GM21528 (cell line): Measurements from ENCODE around the gene IDH1.
A peak's percentile ranks its signal among the peaks of the same experiment; 100 is the strongest.
"Not testable (repeated sequence)": the region's sequence is repeated elsewhere in the genome, so short reads cannot be mapped to it uniquely, and the experiment has no call there.

Experiments
- ATAC-seq: cut with Tn5 transposase; IDR thresholded peaks from one replicate; pipeline ENCODE4 v1.9.1; 2021; ENCODE audit warnings: mild to moderate bottlenecking, moderate library complexity; ENCODE audit not compliant: unreplicated experiment, low FRiP score

Gene IDH1

GRCh38 chr2:208254871-208255556 lies at the start of gene IDH1:
Gene IDH1 (minus strand): TSS chr2:208255071. CDS start chr2:208251551, 3,520 bp downstream.
- peak; percentile 84 for ATAC-seq

GRCh38 chr2:208304157-208304556 lies 49.3 kb upstream of the IDH1 start:
- no peak for ATAC-seq

GRCh38 chr2:208300847-208301618 lies 46.2 kb upstream of the IDH1 start:
- ATAC-seq: no peak

GRCh38 chr2:208297961-208298360 lies 43.1 kb upstream of the IDH1 start:
- no peak for ATAC-seq

DNA sequence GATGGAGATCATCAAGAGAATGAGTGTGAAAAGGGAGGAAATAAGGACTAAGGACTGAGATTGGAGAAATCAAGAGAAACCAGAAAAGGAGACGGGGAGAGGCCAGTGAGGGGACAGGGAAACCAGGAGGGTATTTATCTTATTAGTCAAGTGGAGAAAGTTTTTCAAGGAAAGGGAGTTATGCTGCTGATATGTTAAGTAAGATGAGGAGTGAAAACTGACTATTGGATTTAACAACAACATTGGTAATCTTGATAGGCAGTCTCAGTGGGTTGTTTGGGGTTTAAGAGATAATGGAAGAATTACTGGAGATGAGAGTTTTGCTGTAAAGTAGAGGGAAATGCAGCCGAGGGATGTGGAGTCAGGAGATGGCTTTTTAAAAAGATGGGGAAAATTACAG lies 41.7 kb upstream of the IDH1 start:
- ATAC-seq: no peak

DNA sequence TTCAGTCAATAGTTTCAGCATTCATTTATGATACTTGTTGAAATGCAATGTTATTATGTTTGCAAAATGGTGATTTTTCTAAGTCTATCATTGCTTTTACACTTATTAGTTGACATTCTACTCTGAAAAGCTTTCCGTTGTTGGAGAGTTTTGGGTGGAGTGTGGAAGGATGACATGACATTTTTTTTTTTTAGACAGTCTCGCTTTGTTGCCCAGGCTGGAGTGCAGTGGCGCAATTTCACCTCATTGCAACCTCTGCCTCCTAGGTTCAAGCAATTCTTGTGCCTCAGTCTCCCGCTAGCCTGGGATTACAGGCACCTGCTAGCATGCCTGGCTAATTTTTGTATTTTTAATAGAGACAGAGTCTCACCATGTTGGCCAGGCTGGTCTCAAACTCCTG lies 41.0 kb upstream of the IDH1 start:
- no peak for ATAC-seq

GRCh38 chr2:208294482-208295024 lies 39.7 kb upstream of the IDH1 start:
- ATAC-seq: peak; percentile 56

DNA sequence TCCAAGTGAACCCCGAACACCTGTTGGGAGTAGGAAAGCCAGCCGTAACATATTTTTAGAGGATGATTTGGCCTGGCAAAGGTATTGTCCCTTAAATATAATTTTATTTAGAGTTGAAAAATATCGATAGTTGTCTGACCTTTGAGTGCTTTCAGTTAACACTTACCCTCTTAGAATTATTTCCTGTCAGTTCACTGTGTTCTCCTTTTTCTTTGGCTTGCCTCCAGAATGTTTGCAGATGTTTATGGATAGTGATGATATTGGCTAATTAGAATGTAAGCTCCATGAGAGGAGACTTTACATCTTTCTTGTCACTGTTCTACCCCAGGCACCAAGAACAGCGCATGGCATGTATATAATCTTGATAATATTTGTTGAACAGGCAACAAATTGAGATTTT lies 31.0 kb upstream of the IDH1 start:
- ATAC-seq: no peak

GRCh38 chr2:208280933-208281332 lies 26.1 kb upstream of the IDH1 start:
- no peak for ATAC-seq

DNA sequence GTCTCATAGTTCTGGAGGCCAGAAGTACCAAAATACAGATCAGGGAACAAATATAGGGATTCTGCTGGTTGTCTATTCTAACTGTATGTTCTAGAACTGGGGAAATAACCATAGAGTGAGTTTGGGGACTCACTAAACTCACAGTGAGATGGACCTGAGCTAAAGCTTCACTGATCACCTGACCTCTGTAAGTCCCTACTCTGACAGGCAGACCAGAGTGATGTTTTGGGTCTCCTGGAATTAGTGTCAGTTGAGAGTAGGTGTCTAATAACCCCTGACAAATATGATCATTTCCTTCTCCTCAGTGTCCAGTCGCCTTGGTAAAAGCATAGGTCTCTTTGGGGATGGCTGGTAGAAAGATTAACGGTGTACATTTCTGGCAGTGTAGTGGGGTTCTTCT lies 25.4 kb upstream of the IDH1 start:
- ATAC-seq: no peak

- no peak for ATAC-seq
Measured at GRCh38 chr2:208279236-208279635, 24.4 kb upstream of the IDH1 start.

DNA sequence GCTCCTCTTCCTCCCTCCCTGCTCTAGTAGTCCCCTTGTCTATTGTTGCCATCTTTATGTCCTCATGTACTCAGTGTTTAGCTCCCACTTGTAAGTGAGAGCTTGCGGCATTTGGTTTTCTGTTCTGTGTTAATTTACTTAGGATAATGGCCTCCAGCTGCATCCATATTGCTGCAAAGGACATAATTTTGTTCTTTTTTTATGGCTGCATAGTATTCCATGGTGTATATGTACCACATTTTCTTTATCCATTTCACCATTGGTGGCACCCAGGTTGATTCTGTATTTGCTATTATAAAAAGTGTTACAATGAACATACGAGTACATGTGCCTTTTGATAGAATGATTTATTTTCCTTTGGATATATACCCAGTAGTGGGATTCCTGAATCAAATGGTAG lies 23.7 kb upstream of the IDH1 start:
- ATAC-seq: no peak

GRCh38 chr2:208274748-208275147 lies 19.9 kb upstream of the IDH1 start:
- ATAC-seq: no peak

- no peak for ATAC-seq
Measured at GRCh38 chr2:208269091-208269490, 14.2 kb upstream of the IDH1 start.

GRCh38 chr2:208268156-208268952 lies 13.5 kb upstream of the IDH1 start:
- ATAC-seq: no peak

DNA sequence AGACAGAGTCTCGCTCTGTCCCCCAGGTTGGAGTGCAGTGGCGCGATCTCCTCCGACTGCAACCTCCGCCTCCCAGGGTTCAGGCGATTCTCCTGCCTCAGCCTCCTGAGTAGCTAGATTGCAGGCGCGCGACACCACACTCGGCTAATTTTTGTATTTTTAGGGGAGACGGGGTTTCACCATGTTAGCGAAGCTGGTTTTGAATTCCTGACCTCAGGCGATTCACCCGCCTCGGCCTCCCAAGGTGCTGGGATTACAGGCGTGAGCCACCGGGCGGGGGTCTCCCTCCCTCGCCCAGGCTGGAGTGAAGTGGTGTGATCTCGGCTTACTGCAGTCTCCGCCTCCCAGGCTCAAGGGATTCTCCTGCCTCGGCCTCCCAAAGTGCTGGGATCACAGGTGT lies 12.7 kb upstream of the IDH1 start:
- ATAC-seq: not testable (repeated sequence)

GRCh38 chr2:208266936-208267335 lies 12.1 kb upstream of the IDH1 start:
- ATAC-seq: no peak

DNA sequence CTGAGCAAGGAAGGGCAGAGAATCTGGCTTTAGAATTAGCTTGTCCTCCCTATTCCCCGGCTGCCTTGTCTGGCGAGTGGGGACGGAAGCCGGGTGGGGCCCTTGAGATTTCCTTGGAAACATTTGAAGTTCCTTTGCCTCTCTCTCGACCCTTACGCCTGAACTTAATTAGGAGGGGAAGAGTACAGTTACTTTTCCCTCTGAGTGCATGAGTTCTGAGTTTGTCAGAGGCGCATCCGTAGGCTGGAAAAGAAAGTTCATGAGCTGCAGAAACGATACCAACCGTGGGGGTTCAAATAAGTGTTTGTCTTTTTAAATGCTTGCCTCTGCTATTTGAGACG lies 11.7 kb upstream of the IDH1 start:
- peak; percentile 24 for ATAC-seq

DNA sequence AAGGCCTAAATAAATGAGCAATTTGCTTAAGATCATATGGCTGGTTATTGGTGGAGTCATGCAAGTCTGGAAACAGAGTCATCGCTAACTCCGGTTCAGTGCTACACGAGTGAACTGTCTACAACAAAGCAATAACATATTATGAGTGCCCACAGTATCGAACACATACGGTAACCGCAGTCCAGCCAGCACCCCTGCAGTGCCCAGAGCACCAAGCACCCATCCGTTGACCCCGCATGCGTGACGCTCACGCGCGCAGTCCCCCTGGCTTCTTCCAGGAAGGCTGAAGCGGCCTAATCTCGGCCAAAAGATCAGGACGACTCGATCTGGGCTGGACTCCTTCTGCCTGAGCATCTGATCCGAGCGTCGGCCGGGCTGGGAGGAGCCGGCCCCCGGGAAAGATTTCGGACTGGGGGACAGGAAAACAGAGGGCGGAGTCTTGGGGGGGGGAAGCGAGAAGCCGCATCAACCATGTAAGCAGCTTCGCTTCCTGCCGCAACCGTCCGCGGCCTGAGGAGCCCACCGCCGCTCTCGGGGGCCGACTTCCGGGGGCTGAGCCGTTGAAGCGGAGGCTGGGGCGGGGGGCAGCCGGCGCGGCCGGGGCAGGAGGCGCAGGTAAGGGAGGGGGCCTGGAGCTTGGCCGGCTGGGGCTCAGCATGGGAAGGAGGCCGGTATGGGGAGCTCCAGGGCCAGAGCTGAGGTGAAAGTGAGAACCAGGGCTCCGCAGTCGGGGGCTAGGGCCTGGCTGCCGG lies 11.1 kb upstream of the IDH1 start, which contains the start of gene PIKFYVE:
Gene PIKFYVE (plus strand): TSS at position 455 of the 752 bp plus-strand sequence. CDS start 5,265 bp downstream, outside the sequence.
- peak; percentile 89 for ATAC-seq

DNA sequence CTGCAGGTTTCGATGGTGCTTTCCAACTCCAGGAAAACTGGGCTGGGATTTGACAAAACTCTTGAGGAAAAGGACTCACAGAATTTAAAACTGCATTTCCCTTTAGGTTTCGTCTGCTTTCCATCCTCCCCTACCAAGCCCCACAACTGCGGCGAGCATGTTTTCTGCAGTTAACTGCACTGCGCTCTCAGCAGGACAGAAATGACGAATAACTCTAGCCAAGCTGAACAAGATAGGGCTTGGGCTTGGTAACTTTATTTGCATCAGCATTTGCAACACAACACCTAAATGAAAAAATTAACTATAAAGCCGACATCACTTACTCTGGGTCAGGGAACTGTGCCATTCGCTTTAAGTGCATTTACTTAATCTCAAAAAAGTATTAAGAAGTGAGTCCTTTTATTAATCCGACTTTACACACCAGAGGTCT lies 10.5 kb upstream of the IDH1 start:
- peak; percentile 52 for ATAC-seq
